NCI-H2171 treated with DMSO at 0.1 percent for 48 hours (cell line): Measurements from ENCODE around the gene KANSL1.
A peak's percentile ranks its signal among the peaks of the same experiment; 100 is the strongest.
"Not testable (repeated sequence)": the region's sequence is repeated elsewhere in the genome, so short reads cannot be mapped to it uniquely, and the experiment has no call there.

Experiments
- DNase-seq: peaks from one replicate; lab custom pipeline; 2025; lab: John Stamatoyannopoulos, UW

The KANSL1 gene

GRCh38 chr17:46192189-46192438 is 1.1 kb downstream of the KANSL1 start:
- DNase-seq, result peak; percentile 64

DNA sequence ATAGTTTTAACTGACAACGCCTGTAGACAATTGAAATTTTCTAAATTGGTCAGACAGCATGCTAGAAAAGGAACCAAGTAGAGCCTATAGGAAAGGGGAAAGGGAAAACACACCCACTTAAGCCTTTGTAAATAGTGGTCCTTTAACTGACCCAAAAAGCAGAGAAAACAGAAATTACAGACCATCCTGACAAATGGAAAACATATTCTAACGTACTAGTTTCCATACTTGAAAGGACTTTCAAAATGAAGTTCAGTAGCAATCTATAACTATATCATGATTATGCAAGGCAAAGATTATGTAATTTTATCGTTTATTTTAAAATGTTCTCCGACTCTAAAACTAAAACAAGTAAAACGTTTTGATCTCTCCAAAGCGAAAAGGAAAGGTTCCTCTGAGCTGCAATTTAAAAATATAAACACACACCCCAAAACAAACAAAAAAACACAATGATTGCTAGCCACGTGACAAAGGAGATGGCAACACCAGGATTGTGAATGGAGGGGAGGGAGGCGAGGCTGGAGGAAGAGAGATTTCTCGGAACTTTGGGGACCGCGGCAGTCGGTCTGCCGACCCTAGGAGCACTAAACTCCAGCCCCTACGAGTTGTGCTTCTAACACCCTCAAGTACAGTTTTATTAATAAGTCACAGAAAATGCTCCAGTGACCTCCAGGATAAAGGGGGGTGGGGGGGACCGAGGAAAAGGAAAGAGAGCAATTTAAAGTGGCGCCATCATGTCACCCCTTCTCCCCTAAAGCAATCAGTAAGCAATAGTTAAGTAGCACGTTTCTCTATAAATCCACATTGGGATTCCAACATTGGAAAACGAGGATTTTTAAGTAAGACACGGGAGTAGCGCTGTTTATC is 1.7 kb downstream of the KANSL1 start:
- DNase-seq, result peak; percentile 81

DNA sequence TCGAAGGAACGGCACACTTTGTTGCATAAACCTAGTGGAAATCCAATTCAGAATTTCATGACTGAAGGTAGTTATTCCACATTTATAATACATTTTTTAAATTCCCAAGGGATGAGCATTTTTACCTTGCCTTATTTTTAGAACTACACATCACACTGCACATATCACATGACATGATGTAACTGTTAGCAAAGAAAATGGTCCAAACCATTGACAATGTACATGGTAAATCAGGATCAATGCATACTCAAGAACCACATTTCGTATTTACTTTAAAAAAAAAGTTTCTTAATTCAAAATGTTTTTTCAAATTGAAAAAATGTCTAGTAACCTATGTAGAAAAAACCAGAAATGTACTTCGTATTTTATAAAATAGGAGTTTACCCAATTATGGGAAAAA is 2.5 kb downstream of the KANSL1 start:
- no peak for DNase-seq

GRCh38 chr17:46186827-46187235 is 6.4 kb downstream of the KANSL1 start:
- peak; percentile 62 for DNase-seq

DNA sequence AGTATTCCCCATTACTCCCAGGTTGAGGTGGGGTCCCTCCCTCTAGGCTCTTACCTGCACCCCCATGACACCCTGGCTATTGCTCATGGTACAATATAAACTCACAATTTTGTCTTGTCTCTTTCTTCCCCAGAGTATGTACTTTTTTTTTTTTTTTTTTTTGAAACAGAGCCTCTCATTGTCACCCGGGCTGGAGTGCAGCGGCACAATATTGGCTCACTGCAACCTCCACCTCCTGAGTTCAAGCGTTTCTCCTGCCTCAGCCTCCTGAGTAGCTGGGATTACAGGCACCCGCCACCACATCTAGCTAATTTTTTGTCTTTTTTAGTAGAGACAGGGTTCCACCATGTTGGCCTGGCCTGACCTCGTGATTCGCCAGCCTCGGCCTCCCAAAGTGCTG is 8.5 kb downstream of the KANSL1 start:
- DNase-seq, result no peak

- DNase-seq, result not testable (repeated sequence)
Observed at GRCh38 chr17:46183383-46183782, 9.8 kb downstream of the KANSL1 start.

DNA sequence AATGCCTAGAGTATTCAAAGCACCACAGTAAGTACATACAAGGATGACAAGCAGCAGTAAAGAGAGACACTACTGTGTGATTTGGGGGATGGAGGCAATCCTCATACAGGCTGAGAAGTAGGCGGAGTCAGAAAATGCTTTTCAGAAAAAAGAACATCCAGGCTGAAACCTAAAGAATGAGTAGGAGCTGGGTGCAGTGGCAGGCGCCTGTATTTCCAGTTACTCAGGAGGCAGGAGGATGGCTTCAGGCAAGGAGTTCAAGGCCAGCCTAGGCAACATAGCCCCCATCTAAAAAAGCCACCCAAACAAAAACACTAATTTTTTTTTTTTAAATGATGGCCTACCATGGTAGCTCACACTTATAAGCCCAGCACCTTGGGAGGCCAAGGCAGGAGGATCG is 10.3 kb downstream of the KANSL1 start:
- no peak for DNase-seq

GRCh38 chr17:46181940-46182339 is 11.3 kb downstream of the KANSL1 start:
- DNase-seq, result no peak

GRCh38 chr17:46181316-46181715 is 11.9 kb downstream of the KANSL1 start:
- DNase-seq, result not testable (repeated sequence)

DNA sequence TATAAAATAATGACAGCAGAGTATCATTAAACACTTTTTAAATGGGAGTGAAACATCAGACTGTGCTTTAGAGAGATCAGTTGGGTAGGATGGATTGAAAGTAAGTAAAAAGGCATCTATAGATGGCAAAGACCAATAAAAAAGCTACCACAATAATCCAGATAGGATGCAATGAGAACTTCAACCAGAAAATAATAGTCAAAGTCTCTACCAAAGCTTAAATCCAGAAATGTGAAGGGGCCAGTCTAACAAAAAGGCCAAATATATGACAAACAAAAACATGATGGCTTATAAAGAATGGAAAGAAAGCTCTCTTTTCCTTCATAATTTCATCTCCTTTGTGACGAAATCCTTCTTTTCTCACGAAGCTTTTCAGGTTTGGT is 12.3 kb downstream of the KANSL1 start:
- no peak for DNase-seq

DNA sequence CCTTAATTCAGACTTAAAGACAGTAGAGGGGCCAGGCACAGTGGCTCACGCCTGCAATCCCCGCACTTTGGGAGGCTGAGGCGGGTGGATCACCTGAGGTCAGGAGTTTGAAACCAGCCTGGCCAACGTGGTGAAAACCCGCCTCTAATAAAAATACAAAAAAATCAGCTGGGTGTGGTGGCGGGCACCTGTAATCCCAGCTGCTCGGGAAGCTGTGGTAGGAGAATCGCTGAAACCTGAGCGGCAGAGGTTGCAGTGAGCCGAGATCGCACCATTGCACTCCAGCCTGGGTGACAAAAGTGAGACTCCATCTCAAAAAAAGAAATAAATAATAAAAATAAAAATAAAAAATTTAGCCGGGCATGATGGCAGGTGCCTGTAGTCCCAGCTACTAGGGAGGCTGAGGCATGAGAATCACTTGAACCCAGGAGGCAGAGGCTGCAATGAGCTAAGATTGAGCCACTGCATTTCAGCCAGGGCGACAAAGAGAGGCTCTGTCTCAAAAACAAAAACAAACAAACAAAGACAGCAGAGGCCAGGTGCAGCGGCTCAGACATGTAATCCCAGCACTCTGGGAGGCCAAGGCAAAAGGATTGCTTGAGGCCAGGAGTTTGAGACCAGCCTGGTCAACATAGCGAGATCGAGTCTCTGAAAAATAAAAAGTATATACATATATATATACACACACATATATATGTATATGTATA is 12.9 kb downstream of the KANSL1 start:
- DNase-seq, result not testable (repeated sequence)

- no peak for DNase-seq
Observed at GRCh38 chr17:46179375-46179999, 13.7 kb downstream of the KANSL1 start.

- DNase-seq, result no peak
Observed at GRCh38 chr17:46178550-46179214, 14.5 kb downstream of the KANSL1 start.

DNA sequence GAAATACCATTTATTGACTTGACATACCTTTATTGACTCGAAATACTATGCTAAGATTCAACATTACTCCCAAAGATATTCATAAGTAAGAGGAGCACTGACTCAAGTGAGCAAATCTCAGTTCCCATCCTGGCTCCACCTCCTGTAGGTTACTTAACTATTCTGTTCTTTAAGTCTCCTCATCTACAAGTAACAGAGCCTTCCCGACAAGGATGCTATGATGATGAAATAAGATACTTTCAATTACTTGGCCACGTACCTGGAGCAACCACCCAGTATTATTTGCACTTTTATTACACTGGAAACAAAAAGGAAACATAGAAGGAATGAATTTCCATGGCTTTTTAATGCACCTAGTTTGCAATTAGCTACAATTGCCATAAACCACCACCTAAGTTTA is 16.3 kb downstream of the KANSL1 start:
- DNase-seq, result peak; percentile 13

- no peak for DNase-seq
Observed at GRCh38 chr17:46175891-46176290, 17.3 kb downstream of the KANSL1 start.

DNA sequence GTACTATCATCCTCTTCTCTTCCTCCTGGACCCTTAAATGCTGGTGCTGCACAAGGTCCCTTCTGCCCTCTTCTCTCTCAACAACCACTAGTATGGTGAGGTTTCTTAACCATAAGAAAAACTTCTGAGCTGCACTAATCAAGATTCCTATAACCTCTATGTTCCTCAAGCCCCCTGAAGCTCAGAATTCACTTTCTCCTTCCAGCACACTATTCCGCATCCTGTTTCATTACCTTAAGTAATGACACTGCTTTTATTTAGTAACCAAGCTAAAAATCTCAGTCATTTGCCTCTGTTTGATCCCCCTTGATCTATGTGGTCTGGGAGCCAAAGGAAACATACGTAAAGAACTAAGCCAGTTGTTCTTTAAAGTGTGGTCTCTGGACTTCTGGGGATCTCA is 20.1 kb downstream of the KANSL1 start:
- no peak for DNase-seq

DNA sequence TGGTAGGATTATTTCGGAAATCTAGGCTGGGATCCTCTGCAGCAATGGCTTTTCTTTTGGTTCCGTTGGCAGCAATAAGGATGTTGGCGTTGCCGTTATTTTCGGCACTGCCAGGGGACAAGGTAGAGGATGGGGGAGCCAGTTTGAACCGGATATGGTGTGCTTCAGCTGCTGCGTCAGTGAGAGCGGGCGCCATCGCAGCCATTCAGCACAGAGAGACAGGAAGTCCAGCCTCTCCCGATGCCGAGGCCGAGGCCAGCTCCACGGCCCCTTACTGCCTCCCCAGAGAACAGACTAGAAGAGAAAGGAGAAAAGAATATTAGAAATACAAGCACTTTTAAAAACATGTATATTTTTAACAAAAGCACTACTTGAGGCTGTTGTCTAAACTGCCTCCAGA is 21.3 kb downstream of the KANSL1 start:
- no peak for DNase-seq

DNA sequence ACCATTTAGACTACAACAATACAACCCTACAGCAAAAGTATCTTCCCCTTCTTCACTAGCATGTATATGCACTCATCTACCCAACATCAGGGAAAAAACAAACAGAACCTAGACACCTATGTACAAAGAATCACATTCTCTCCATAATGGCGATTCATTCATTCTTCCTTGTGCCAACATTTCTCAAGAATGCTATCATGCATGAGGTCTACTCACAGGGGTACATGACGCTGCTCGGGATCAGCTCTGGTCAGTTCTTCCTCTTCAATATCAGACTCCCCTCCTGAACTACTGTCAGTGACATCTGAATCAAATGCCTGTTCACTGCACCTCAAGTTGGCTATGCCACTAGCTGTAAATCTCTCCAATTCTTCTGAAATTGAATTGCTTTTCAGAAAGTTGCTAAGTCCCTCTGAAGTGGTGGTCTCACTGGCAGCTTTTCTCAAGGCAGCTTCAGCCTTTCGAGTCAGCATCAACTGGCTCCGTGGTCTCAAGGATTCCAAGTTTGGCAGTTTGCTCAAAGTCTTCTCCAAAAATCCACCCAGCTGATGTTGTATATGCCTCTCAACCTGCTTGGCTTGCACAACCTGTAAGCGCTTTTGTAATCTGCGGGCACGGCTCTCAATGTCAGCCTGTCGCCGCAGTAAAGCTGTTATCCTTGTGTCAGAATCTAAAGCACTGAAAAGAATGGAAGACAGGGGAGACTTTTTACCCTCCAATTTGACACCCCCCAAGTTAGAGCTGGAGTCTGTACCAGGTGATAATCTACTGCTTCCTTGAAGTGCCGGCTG is 22.4 kb downstream of the KANSL1 start:
- no peak for DNase-seq

DNA sequence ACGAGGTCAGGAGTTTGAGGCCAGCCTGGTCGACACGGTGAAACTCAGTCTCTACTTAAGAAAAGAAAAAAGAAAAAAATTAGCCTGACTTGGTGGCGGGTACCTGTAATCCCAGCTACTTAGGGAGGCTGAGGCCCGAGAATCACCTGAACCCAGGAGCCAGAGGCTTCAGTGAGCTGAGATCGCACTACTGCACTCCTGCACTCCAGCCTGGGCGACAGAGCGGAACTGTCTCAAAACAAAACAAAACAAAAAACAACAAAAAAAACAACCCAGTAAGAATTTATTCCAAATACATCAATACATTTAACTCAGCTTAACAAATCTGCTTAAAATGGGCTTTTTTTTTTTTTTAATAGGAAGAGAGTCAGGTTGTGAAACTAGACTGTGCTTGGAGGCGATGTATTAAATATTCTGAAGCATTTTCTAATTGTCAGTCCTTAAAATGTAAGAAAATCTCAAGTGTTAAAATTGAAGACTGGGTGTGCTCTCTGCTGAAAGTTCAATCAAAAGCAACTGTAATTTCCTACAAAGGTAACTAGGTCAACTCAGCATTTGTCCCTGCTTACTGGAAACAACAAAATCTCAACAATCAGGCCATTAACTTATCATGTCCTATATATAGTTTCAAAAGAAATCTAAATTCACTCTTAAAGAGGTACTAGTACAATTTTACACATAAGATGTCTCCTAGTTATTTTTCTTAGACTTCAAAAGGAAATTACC is 23.2 kb downstream of the KANSL1 start:
- no peak for DNase-seq

- DNase-seq, result no peak
Observed at GRCh38 chr17:46167826-46168569, 25.2 kb downstream of the KANSL1 start.
